NT2/D1 (cell line): ENCODE measurements around the gene UACA.

Experiments
- DNase-seq: peaks from one replicate; pipeline ENCODE4 v3.0.0-alpha.2; 2011; ENCODE audit warnings: low read depth, low spot score
- H3K27me3 ChIP-seq: 2 replicates; pipeline ENCODE4 v1.6.0; 2011; ENCODE audit warnings: mild to moderate bottlenecking; ENCODE audit not compliant: insufficient read length, insufficient read depth
- H3K36me3 ChIP-seq: 2 replicates; pipeline ENCODE4 v1.6.1; 2011; ENCODE audit warnings: mild to moderate bottlenecking, low read length, mixed read lengths; ENCODE audit not compliant: insufficient read depth, insufficient read length
- H3K4me1 ChIP-seq: 2 replicates; pipeline ENCODE4 v1.5.1; 2011; ENCODE audit not compliant: insufficient read depth, insufficient read length
- H3K4me3 ChIP-seq: 2 replicates; pipeline ENCODE4 v1.5.1; 2011; ENCODE audit warnings: low read depth; ENCODE audit not compliant: insufficient read length
- H3K9ac ChIP-seq: 2 replicates; pipeline ENCODE4 v1.6.0; 2011; ENCODE audit warnings: low read depth; ENCODE audit not compliant: insufficient read length
- H3K9me3 ChIP-seq: 2 replicates; pipeline ENCODE4 v1.5.1; 2011; ENCODE audit warnings: mild to moderate bottlenecking, low read length; ENCODE audit not compliant: insufficient read depth
- SUZ12 ChIP-seq: IDR thresholded peaks from 2 replicates; pipeline ENCODE4 v1.6.1; 2011; ENCODE audit not compliant: insufficient read length, insufficient read depth; ENCODE audit errors: extremely low read depth
- YY1 ChIP-seq: IDR thresholded peaks from 2 replicates; pipeline ENCODE4 v1.6.1; 2011; ENCODE audit not compliant: insufficient read length, insufficient read depth
- ZNF274 ChIP-seq: IDR thresholded peaks from 2 replicates; pipeline ENCODE4 v1.6.1; 2011; ENCODE audit warnings: mild to moderate bottlenecking, low read depth, low read length

Gene UACA

DNA sequence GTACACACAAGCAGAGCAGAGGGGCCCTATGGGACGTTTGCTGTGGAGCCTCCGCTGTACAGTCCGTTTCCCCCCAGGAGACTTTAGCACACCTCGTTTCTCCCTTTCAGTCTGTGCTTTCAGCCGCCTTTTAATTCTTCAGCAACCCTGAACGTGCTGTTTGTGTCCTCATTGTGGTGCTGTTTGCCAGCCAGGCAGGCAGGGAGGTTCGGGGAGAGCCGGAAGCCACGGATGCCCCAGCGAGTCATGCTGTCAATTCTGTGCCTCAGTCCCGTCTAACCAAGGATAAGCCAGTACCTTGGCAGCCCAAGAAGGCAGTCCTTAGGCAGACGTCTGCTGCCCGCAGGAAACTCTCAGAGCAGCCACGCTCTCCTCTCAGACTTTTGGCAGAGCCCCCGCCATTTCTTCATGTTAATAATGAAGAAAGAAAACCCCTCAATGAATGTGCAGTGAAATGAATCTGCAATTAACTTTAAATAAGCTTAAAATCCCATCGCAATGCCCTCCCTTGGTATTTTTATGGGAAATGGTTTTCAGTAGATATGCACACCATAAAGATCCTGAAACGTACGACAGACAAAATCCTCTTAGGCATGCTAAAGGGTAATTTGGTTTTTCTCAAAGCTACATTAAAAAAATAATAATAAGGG, 158.6 kb downstream of the UACA start:
- H3K36me3 ChIP-seq = no peaks in the 10 kb centered on the region
- no peaks in the 10 kb centered on the region for H3K27me3 ChIP-seq
- no peak for DNase-seq
- H3K4me1 ChIP-seq = peaks cover 4% of the 10 kb centered on the region
- TF ChIP-seq YY1 (no peak), SUZ12 (no peak), ZNF274 (no peak)
- peaks cover 5% of the 10 kb centered on the region for H3K9me3 ChIP-seq
- H3K4me3 ChIP-seq = no peak overlapping the region
- no peak overlapping the region for H3K9ac ChIP-seq
